HG03066 (cell line): ENCODE measurements around the gene KRT81.
"Not testable (repeated sequence)": the region's sequence is repeated elsewhere in the genome, so short reads cannot be mapped to it uniquely, and the experiment has no call there.

Experiments
- ATAC-seq: cut with Tn5 transposase; IDR thresholded peaks from one replicate; pipeline ENCODE4 v1.9.1; 2021; ENCODE audit warnings: low read depth; ENCODE audit not compliant: unreplicated experiment

Gene KRT81

GRCh38 chr12:52256584-52256935 lies 34.8 kb downstream of the KRT81 start:
- ATAC-seq: no peak

GRCh38 chr12:52255926-52256583 lies 35.3 kb downstream of the KRT81 start:
- ATAC-seq: no peak

GRCh38 chr12:52254965-52255751 lies 36.2 kb downstream of the KRT81 start:
- ATAC-seq: no peak

- no peak for ATAC-seq
These were observed 37.0 kb downstream of the KRT81 start for GRCh38 chr12:52254180-52254964.

- no peak for ATAC-seq
These were observed 37.7 kb downstream of the KRT81 start for GRCh38 chr12:52253391-52254179.

- no peak for ATAC-seq
These were observed 38.5 kb downstream of the KRT81 start for GRCh38 chr12:52252728-52253343.

- ATAC-seq: not testable (repeated sequence)
These were observed 39.1 kb downstream of the KRT81 start for GRCh38 chr12:52252175-52252615.

GRCh38 chr12:52251367-52252051 lies 39.8 kb downstream of the KRT81 start:
- ATAC-seq: no peak

GRCh38 chr12:52250048-52250990 lies 41.0 kb downstream of the KRT81 start:
- no peak for ATAC-seq

GRCh38 chr12:52249511-52250047 lies 41.8 kb downstream of the KRT81 start:
- ATAC-seq: no peak

GRCh38 chr12:52248541-52249461 lies 42.5 kb downstream of the KRT81 start:
- ATAC-seq: no peak

GRCh38 chr12:52247622-52248540 lies 43.5 kb downstream of the KRT81 start:
- ATAC-seq: no peak

- ATAC-seq: no peak
These were observed 44.4 kb downstream of the KRT81 start for GRCh38 chr12:52246720-52247621.

- ATAC-seq: no peak
These were observed 45.3 kb downstream of the KRT81 start for GRCh38 chr12:52245962-52246569.
